Stimulated activated memory B cell treated with anti-CD40 and anti-IgM and Interleukin-4, amounts not matched to agents 10 μg/mL and 1 μg/mL and 100 μg/mL, for 72 hours (primary cell): Measurements from ENCODE around the gene MGST3.

Experiments
- ATAC-seq: fragments of 150-1000 bp; cut with Tn5 transposase; 2 replicates; pipeline ENCODE4 v1.10.0; 2021
- H3K27ac Mint-ChIP-seq: one replicate; pipeline ENCODE4 v1.8.0; 2022; ENCODE audit warnings: mild to moderate bottlenecking, mixed read lengths
- H3K27me3 Mint-ChIP-seq: one replicate; pipeline ENCODE4 v1.8.0; 2022; ENCODE audit warnings: mixed read lengths
- H3K36me3 Mint-ChIP-seq: one replicate; pipeline ENCODE4 v1.8.0; 2022; ENCODE audit warnings: mixed read lengths
- H3K4me1 Mint-ChIP-seq: one replicate; pipeline ENCODE4 v1.8.0; 2022; ENCODE audit warnings: mixed read lengths
- H3K4me3 Mint-ChIP-seq: one replicate; pipeline ENCODE4 v1.8.0; 2022; ENCODE audit warnings: mild to moderate bottlenecking, moderate library complexity, mixed read lengths
- H3K9me3 Mint-ChIP-seq: one replicate; pipeline ENCODE4 v1.8.0; 2022; ENCODE audit warnings: mixed read lengths

MGST3 gene

GRCh38 chr1:165616054-165616612, 14.9 kb upstream of the MGST3 start:
- Mint-ChIP-seq H3K36me3 (no peaks in the 10 kb centered on the region), H3K27me3 (peaks cover 14% of the 10 kb centered on the region), H3K27ac (no peak overlapping the region), H3K4me1 (peaks cover 10% of the 10 kb centered on the region), H3K9me3 (no peaks in the 10 kb centered on the region), H3K4me3 (no peak overlapping the region)
- no peak for ATAC-seq

- H3K4me3 Mint-ChIP-seq: no peak overlapping the region
- peak; percentile 20 for ATAC-seq
- peaks cover 2% of the 10 kb centered on the region for H3K4me1 Mint-ChIP-seq
- H3K36me3 Mint-ChIP-seq: no peaks in the 10 kb centered on the region
- no peaks in the 10 kb centered on the region for H3K9me3 Mint-ChIP-seq
- no peak overlapping the region for H3K27ac Mint-ChIP-seq
- H3K27me3 Mint-ChIP-seq: peaks cover 5% of the 10 kb centered on the region
These were observed 14.0 kb upstream of the MGST3 start for GRCh38 chr1:165616987-165617546.

GRCh38 chr1:165619647-165620151, 11.3 kb upstream of the MGST3 start:
- no peaks in the 10 kb centered on the region for H3K27me3 Mint-ChIP-seq
- no peak overlapping the region for H3K4me3 Mint-ChIP-seq
- no peaks in the 10 kb centered on the region for H3K9me3 Mint-ChIP-seq
- no peak overlapping the region for H3K27ac Mint-ChIP-seq
- H3K4me1 Mint-ChIP-seq: no peaks in the 10 kb centered on the region
- no peak for ATAC-seq
- no peaks in the 10 kb centered on the region for H3K36me3 Mint-ChIP-seq

GRCh38 chr1:165623624-165624023, 7.4 kb upstream of the MGST3 start:
- H3K4me3 Mint-ChIP-seq: no peak overlapping the region
- no peaks in the 10 kb centered on the region for H3K4me1 Mint-ChIP-seq
- H3K27ac Mint-ChIP-seq: no peak overlapping the region
- no peak for ATAC-seq
- H3K27me3 Mint-ChIP-seq: no peaks in the 10 kb centered on the region
- H3K36me3 Mint-ChIP-seq: no peaks in the 10 kb centered on the region
- no peaks in the 10 kb centered on the region for H3K9me3 Mint-ChIP-seq

GRCh38 chr1:165624441-165624840, 6.6 kb upstream of the MGST3 start:
- Mint-ChIP-seq H3K9me3 (no peaks in the 10 kb centered on the region), H3K36me3 (no peaks in the 10 kb centered on the region), H3K27me3 (no peaks in the 10 kb centered on the region), H3K27ac (no peak overlapping the region), H3K4me3 (no peak overlapping the region), H3K4me1 (no peaks in the 10 kb centered on the region)
- ATAC-seq: no peak

GRCh38 chr1:165628147-165628822, 2.7 kb upstream of the MGST3 start:
- Mint-ChIP-seq H3K27ac (no peak overlapping the region), H3K9me3 (no peaks in the 10 kb centered on the region), H3K27me3 (no peaks in the 10 kb centered on the region), H3K36me3 (no peaks in the 10 kb centered on the region), H3K4me3 (no peak overlapping the region), H3K4me1 (peaks cover 6% of the 10 kb centered on the region)
- ATAC-seq: no peak

- H3K36me3 Mint-ChIP-seq: no peaks in the 10 kb centered on the region
- H3K27ac Mint-ChIP-seq: no peak overlapping the region
- peaks cover 12% of the 10 kb centered on the region for H3K4me1 Mint-ChIP-seq
- no peak for ATAC-seq
- no peaks in the 10 kb centered on the region for H3K9me3 Mint-ChIP-seq
- no peaks in the 10 kb centered on the region for H3K27me3 Mint-ChIP-seq
- no peak overlapping the region for H3K4me3 Mint-ChIP-seq
These were observed 1.9 kb upstream of the MGST3 start for GRCh38 chr1:165629151-165629550.

GRCh38 chr1:165629848-165630628, 996 bp upstream of the MGST3 start:
- H3K36me3 Mint-ChIP-seq: no peaks in the 10 kb centered on the region
- H3K9me3 Mint-ChIP-seq: no peaks in the 10 kb centered on the region
- H3K4me1 Mint-ChIP-seq: peaks cover 19% of the 10 kb centered on the region
- H3K4me3 Mint-ChIP-seq: no peak overlapping the region
- H3K27me3 Mint-ChIP-seq: no peaks in the 10 kb centered on the region
- no peak for ATAC-seq
- H3K27ac Mint-ChIP-seq: no peak overlapping the region

- Mint-ChIP-seq H3K4me1 (peaks cover 29% of the 10 kb centered on the region), H3K4me3 (no peak overlapping the region), H3K36me3 (no peaks in the 10 kb centered on the region), H3K27me3 (no peaks in the 10 kb centered on the region), H3K9me3 (no peaks in the 10 kb centered on the region), H3K27ac (no peak overlapping the region)
- peak; percentile 31 for ATAC-seq
These were observed 513 bp downstream of the MGST3 start for GRCh38 chr1:165631342-165632151.

- no peaks in the 10 kb centered on the region for H3K27me3 Mint-ChIP-seq
- H3K27ac Mint-ChIP-seq: no peak overlapping the region
- H3K9me3 Mint-ChIP-seq: no peaks in the 10 kb centered on the region
- H3K36me3 Mint-ChIP-seq: no peaks in the 10 kb centered on the region
- ATAC-seq: no peak
- peaks cover 32% of the 10 kb centered on the region for H3K4me1 Mint-ChIP-seq
- no peak overlapping the region for H3K4me3 Mint-ChIP-seq
These were observed 1.1 kb downstream of the MGST3 start for GRCh38 chr1:165632152-165632469.

GRCh38 chr1:165632491-165632890, 1.5 kb downstream of the MGST3 start:
- Mint-ChIP-seq H3K36me3 (no peaks in the 10 kb centered on the region), H3K27me3 (no peaks in the 10 kb centered on the region), H3K4me3 (no peak overlapping the region), H3K4me1 (peaks cover 36% of the 10 kb centered on the region), H3K9me3 (no peaks in the 10 kb centered on the region), H3K27ac (no peak overlapping the region)
- ATAC-seq: no peak

- ATAC-seq: no peak
- H3K4me1 Mint-ChIP-seq: peaks cover 37% of the 10 kb centered on the region
- no peaks in the 10 kb centered on the region for H3K27me3 Mint-ChIP-seq
- no peaks in the 10 kb centered on the region for H3K9me3 Mint-ChIP-seq
- H3K27ac Mint-ChIP-seq: no peak overlapping the region
- H3K36me3 Mint-ChIP-seq: no peaks in the 10 kb centered on the region
- peak overlapping the region; percentile 2 for H3K4me3 Mint-ChIP-seq
These were observed 2.6 kb downstream of the MGST3 start for GRCh38 chr1:165633614-165634013.

- Mint-ChIP-seq H3K9me3 (no peaks in the 10 kb centered on the region), H3K27ac (no peak overlapping the region), H3K4me1 (peaks cover 37% of the 10 kb centered on the region), H3K36me3 (no peaks in the 10 kb centered on the region), H3K4me3 (peak overlapping the region; percentile 2), H3K27me3 (no peaks in the 10 kb centered on the region)
- ATAC-seq: no peak
These were observed 3.3 kb downstream of the MGST3 start for GRCh38 chr1:165634154-165634921.

- H3K4me3 Mint-ChIP-seq: no peak overlapping the region
- peaks cover 5% of the 10 kb centered on the region for H3K36me3 Mint-ChIP-seq
- H3K27ac Mint-ChIP-seq: no peak overlapping the region
- no peaks in the 10 kb centered on the region for H3K9me3 Mint-ChIP-seq
- H3K4me1 Mint-ChIP-seq: peaks cover 37% of the 10 kb centered on the region
- H3K27me3 Mint-ChIP-seq: no peaks in the 10 kb centered on the region
- ATAC-seq: no peak
These were observed 4.3 kb downstream of the MGST3 start for GRCh38 chr1:165635329-165635728.
